SK-N-DZ (cell line): ENCODE measurements around the gene ATG7.

ENCODE experiments used
- DNase-seq: peaks from one replicate; pipeline ENCODE4 v3.0.0-alpha.2; 2015; ENCODE audit warnings: low spot score

Gene ATG7

GRCh38 chr3:11290743-11291680 is 18.8 kb downstream of the ATG7 start:
- DNase-seq: no peak

GRCh38 chr3:11291808-11292207 is 19.6 kb downstream of the ATG7 start:
- DNase-seq: no peak

- DNase-seq: no peak
Observed at GRCh38 chr3:11297126-11297525, 24.9 kb downstream of the ATG7 start.

- DNase-seq: no peak
Observed at GRCh38 chr3:11300970-11301369, 28.8 kb downstream of the ATG7 start.

- DNase-seq: no peak
Observed at GRCh38 chr3:11302444-11302843, 30.2 kb downstream of the ATG7 start.

GRCh38 chr3:11304175-11304574 is 32.0 kb downstream of the ATG7 start:
- peak; percentile 17 for DNase-seq

GRCh38 chr3:11305509-11305908 is 33.3 kb downstream of the ATG7 start:
- no peak for DNase-seq

- no peak for DNase-seq
Observed at GRCh38 chr3:11306817-11307589, 34.8 kb downstream of the ATG7 start.

GRCh38 chr3:11307830-11308432 is 35.7 kb downstream of the ATG7 start:
- no peak for DNase-seq

- no peak for DNase-seq
Observed at GRCh38 chr3:11310258-11310657, 38.1 kb downstream of the ATG7 start.

- DNase-seq: no peak
Observed at GRCh38 chr3:11312166-11312565, 40.0 kb downstream of the ATG7 start.

- no peak for DNase-seq
Observed at GRCh38 chr3:11317300-11317699, 45.1 kb downstream of the ATG7 start.

GRCh38 chr3:11322931-11323330 is 50.7 kb downstream of the ATG7 start:
- no peak for DNase-seq

- DNase-seq: no peak
Observed at GRCh38 chr3:11323813-11324212, 51.6 kb downstream of the ATG7 start.

- DNase-seq: no peak
Observed at GRCh38 chr3:11327619-11328018, 55.4 kb downstream of the ATG7 start.

GRCh38 chr3:11328196-11328945 is 56.2 kb downstream of the ATG7 start:
- no peak for DNase-seq

- DNase-seq: no peak
Observed at GRCh38 chr3:11329777-11330176, 57.6 kb downstream of the ATG7 start.

GRCh38 chr3:11331101-11331500 is 58.9 kb downstream of the ATG7 start:
- DNase-seq: no peak

GRCh38 chr3:11335056-11335608 is 62.9 kb downstream of the ATG7 start:
- DNase-seq: peak; percentile 58

GRCh38 chr3:11339541-11339940 is 67.3 kb downstream of the ATG7 start:
- no peak for DNase-seq

- no peak for DNase-seq
Observed at GRCh38 chr3:11346416-11346815, 74.2 kb downstream of the ATG7 start.
